GM12878 (cell line): Measurements from ENCODE around the gene HS3ST3A1. TPM values are rescaled to one million over a fixed set of nuclear protein-coding genes. Genes with fewer than 3 reads are reported as not detected.

Source experiments
- ATAC-seq: fragments of 200-7000 bp; cut with Tn5 transposase; 3 replicates; pipeline ENCODE4 v1.9.1; 2020; ENCODE audit warnings: mild to moderate bottlenecking, moderate library complexity
- BruUV-seq: library from RNA; stranded (reverse); fragments of 400-500 nt; replicated peaks from 2 replicates; lab custom pipeline; 2021; lab: Mats Ljungman, UMichigan
- CTCF ChIA-PET: fragments of 300-600 bp; sonication (Branson Sonifier 250); formaldehyde crosslinking; extraction: SDS; loops from one replicate; lab custom pipeline; 2021; ENCODE audit warnings: inconsistent platforms; lab: Yijun Ruan, JAX
- POLR2A ChIA-PET: fragments of 350-600 bp; formaldehyde crosslinking; extraction: SDS; loops from one replicate; lab custom pipeline; 2021; ENCODE audit warnings: inconsistent platforms; lab: Charles Lee
- RAD21 ChIA-PET: fragments of 300-600 bp; sonication (Branson Sonifier 250); formaldehyde crosslinking; loops from one replicate; lab custom pipeline; 2023; ENCODE audit warnings: antibody characterized with exemption; ENCODE audit not compliant: unreplicated experiment; lab: Charles Lee
- SMC1A ChIA-PET: fragments of 300-600 bp; sonication (Branson Sonifier 250); formaldehyde crosslinking; loops from one replicate; lab custom pipeline; 2023; ENCODE audit not compliant: unreplicated experiment, uncharacterized antibody; lab: Charles Lee
- DNase-seq: peaks from one replicate; pipeline ENCODE4 v3.0.0-alpha.2; 2011; ENCODE audit warnings: low read depth, low spot score
- FAIRE-seq: peaks from 3 replicates; lab custom pipeline; 2011; peaks lifted over from hg19 to GRCh38; lab: Jason Lieb, UNC
- H2AFZ ChIP-seq: 2 replicates; pipeline ENCODE4 v1.6.0; 2011; ENCODE audit warnings: low read depth, low read length, control low read depth; ENCODE audit not compliant: control insufficient read depth
- H3K27ac ChIP-seq: 2 replicates; pipeline ENCODE4 v1.5.1; 2011; ENCODE audit warnings: control low read depth; ENCODE audit not compliant: control insufficient read depth, insufficient read depth
- H3K27me3 ChIP-seq, 2 experiments: replicated peaks in 1 of 2; 2 replicates each; pipeline versions ENCODE4 v1.6.0 to v1.6.1; 2011; ENCODE audit warnings: low read length in 1 of 2; ENCODE audit not compliant: control insufficient read depth in 2 of 2, insufficient read depth in 2 of 2
- H3K36me3 ChIP-seq, 2 experiments: 2 replicates each; pipeline ENCODE4 v1.5.1; 2011; ENCODE audit warnings: low read length in 1 of 2; ENCODE audit not compliant: control insufficient read depth in 2 of 2, insufficient read depth in 2 of 2
- H3K4me1 ChIP-seq: 2 replicates; pipeline ENCODE4 v1.6.1; 2011; ENCODE audit warnings: mild to moderate bottlenecking, low read length, moderate library complexity, mixed read lengths; ENCODE audit not compliant: control insufficient read depth, insufficient read depth
- H3K4me2 ChIP-seq: 2 replicates; pipeline ENCODE4 v1.6.0; 2011; ENCODE audit warnings: control low read depth; ENCODE audit not compliant: control insufficient read depth, insufficient read depth
- H3K4me3 ChIP-seq: fragments of 200-600 bp; sonication (generic); 2 replicates; pipeline ENCODE4 v1.5.1; 2016
- H3K79me2 ChIP-seq: 2 replicates; pipeline ENCODE4 v1.6.0; 2011; ENCODE audit warnings: low read length; ENCODE audit not compliant: control insufficient read depth, insufficient read depth
- H3K9ac ChIP-seq: 2 replicates; pipeline ENCODE4 v1.8.0; 2011; ENCODE audit warnings: low read length, control low read depth, mixed read lengths; ENCODE audit not compliant: control insufficient read depth, insufficient read depth
- H3K9me3 ChIP-seq: replicated peaks from 3 replicates; pipeline ENCODE4 v1.5.1; 2011; ENCODE audit warnings: mild to moderate bottlenecking, low read length; ENCODE audit not compliant: control insufficient read depth, insufficient read depth
- H4K20me1 ChIP-seq: 2 replicates; pipeline ENCODE4 v1.6.0; 2011; ENCODE audit not compliant: control insufficient read depth, insufficient read depth
- CHD1 ChIP-seq: IDR thresholded peaks from 2 replicates; pipeline ENCODE4 v1.6.1; 2012; ENCODE audit warnings: low read depth, low read length, improper control_type of control experiment
- KLF5 ChIP-seq: fragments of 450-650 bp; IDR thresholded peaks from 2 replicates; pipeline ENCODE4 v1.6.1; 2014; ENCODE audit warnings: mild to moderate bottlenecking; ENCODE audit not compliant: partially characterized antibody
- NFYB ChIP-seq: IDR thresholded peaks from 2 replicates; pipeline ENCODE4 v1.6.1; 2011; ENCODE audit warnings: low read depth, mild to moderate bottlenecking, low read length, improper control_type of control experiment, moderate library complexity; ENCODE audit not compliant: insufficient read depth
- ZBTB40 ChIP-seq: fragments of 450-650 bp; IDR thresholded peaks from 2 replicates; pipeline ENCODE4 v1.6.1; 2016; ENCODE audit warnings: mild to moderate bottlenecking, moderate library complexity, borderline replicate concordance
- WGBS: methylation state at CpG from one replicate; pipeline ENCODE4 v1.1.6; 2016; ENCODE audit warnings: low lambda C conversion rate; ENCODE audit not compliant: insufficient replicate concordance, insufficient coverage; ENCODE audit errors: missing lambda C conversion rate; 5-methylcytosine and 5-hydroxymethylcytosine counted together
- in situ Hi-C: fragments of 300-500 bp; cut with MboI; formaldehyde crosslinking; loops from 9 replicates; pipeline ENCODE4 v1.14.3; 2018; ENCODE audit warnings: mixed read lengths
- intact Hi-C: fragments of 100-400 bp; cut with micrococcal nuclease; formaldehyde crosslinking; loops from one replicate; pipeline ENCODE4 v1.14.2; 2022; ENCODE audit not compliant: unreplicated experiment
- polyA plus RNA-seq, 11 experiments: library from polyadenylated mRNA; depleted of rRNA in 4 of 11; unstranded in 6 of 11; stranded (reverse) in 5 of 11; fragments of >200 nt; fragmentation: Nextera tagmentation in 4 of 11; fragmentation: Illumina TruSeq in 1 of 11; extraction: Ambion mirVana in 4 of 11; extraction: Trizol in 1 of 11; gene quantifications; 1 replicate in 1 of 11; 2 replicates in 10 of 11; pipeline versions ENCODE4 v1.2.1 to v1.2.3, GENCODE V29; 2011 to 2016; ENCODE audit warnings: inconsistent platforms in 2 of 11, missing spikeins in 2 of 11, low read depth in 1 of 11
- total RNA-seq, 4 experiments: library from RNA; depleted of rRNA in 3 of 4; stranded (reverse); fragments of >200 nt in 3 of 4; fragmentation: Illumina TruSeq in 1 of 4; extraction: Trizol in 1 of 4; gene quantifications; 2 replicates each; pipeline versions ENCODE4 v1.2.1 to v1.2.3, GENCODE V29; 2013 to 2021

HS3ST3A1 gene
- total and polyA plus RNA-seq, 10 of the 15 experiments (the other 5 are each of a cell fraction or from before 2014, with no cell fraction given) = 0.24 to 0.26 TPM; not detected in 8

GRCh38 chr17:13513039-13513405 is 88.7 kb downstream of the HS3ST3A1 start:
- H3K27me3 ChIP-seq = no peaks in the 10 kb centered on the region
- H3K9me3 ChIP-seq = no peaks in the 10 kb centered on the region
- no peak for DNase-seq
- POLR2A ChIA-PET = interaction anchor here (0.8 to 1.3 kb wide), 2 partner anchors 10 kb away, joined by 3 to 6 read pairs; no protein-coding TSS in a partner anchor
- TF ChIP-seq NFYB (no peak), ZBTB40 (no peak), KLF5 (no peak), CHD1 (no peak)
- TF ChIP-seq, all 136 proteins: peak for 0
- Histone ChIP-seq H3K4me2 (no peak overlapping the region), H3K27ac (no peak overlapping the region), H4K20me1 (no peaks in the 10 kb centered on the region), H3K36me3 (no peaks in the 10 kb centered on the region), H3K9ac (no peak overlapping the region), H3K4me3 (no peak overlapping the region), H3K4me1 (no peaks in the 10 kb centered on the region), H3K79me2 (no peaks in the 10 kb centered on the region), H2AFZ (no peak overlapping the region)
- intact Hi-C loops = no loop called here
- ChIA-PET CTCF (interaction anchor here (1.0 kb wide), 1 partner anchor 82 kb away, joined by 3 read pairs; no protein-coding TSS in a partner anchor), SMC1A (interaction anchor here (0.6 to 4.9 kb wide), 6 partner anchors 8 to 81 kb away, joined by 3 to 19 read pairs (median 3); no protein-coding TSS in a partner anchor), RAD21 (interaction anchor here (1.0 kb wide), 1 partner anchor 11 kb away, joined by 4 read pairs; no protein-coding TSS in a partner anchor)
- WGBS = 82% methylated on average over 8 of the region's 8 CpGs
- no peak for ATAC-seq
- no peak for FAIRE-seq
- in situ Hi-C loops = no loop called here
- no TSS peak for BruUV-seq
